A673 (cell line): Measurements from ENCODE around the gene GPR156. TPM values are rescaled to one million over a fixed set of nuclear protein-coding genes. Genes with fewer than 3 reads are reported as not detected.

Experiments
- BruUV-seq: library from RNA; stranded (reverse); fragments of 400-500 nt; replicated peaks from 2 replicates; lab custom pipeline; 2021; lab: Mats Ljungman, UMichigan
- CTCF ChIA-PET: fragments of 300-600 bp; sonication (Branson Sonifier 250); formaldehyde crosslinking; loops from one replicate; lab custom pipeline; 2022; ENCODE audit warnings: antibody characterized with exemption; lab: Charles Lee
- POLR2A ChIA-PET: fragments of 300-600 bp; sonication (Branson Sonifier 250); formaldehyde crosslinking; loops from one replicate; lab custom pipeline; 2022; ENCODE audit warnings: antibody characterized with exemption; ENCODE audit not compliant: low non-redundant PET; lab: Charles Lee
- DNase-seq: peaks from one replicate; pipeline ENCODE4 v3.0.0-alpha.2; 2015; ENCODE audit warnings: low spot score
- H3K27ac ChIP-seq: fragments of 200-600 bp; sonication (generic); 2 replicates; pipeline ENCODE4 v1.5.1; 2016; ENCODE audit warnings: mixed run types, low read depth, mild to moderate bottlenecking, mixed read lengths, antibody characterized with exemption, low read length; ENCODE audit not compliant: poor library complexity, severe bottlenecking
- H3K27me3 ChIP-seq: fragments of 200-600 bp; sonication (generic); replicated peaks from 2 replicates; pipeline ENCODE4 v1.6.1; 2017; ENCODE audit warnings: mixed run types, low read depth, mild to moderate bottlenecking, mixed read lengths, antibody characterized with exemption, low read length; ENCODE audit not compliant: insufficient read depth, poor library complexity
- H3K36me3 ChIP-seq: fragments of 200-600 bp; sonication (generic); 2 replicates; pipeline ENCODE4 v1.6.1; 2016; ENCODE audit warnings: mixed run types, mild to moderate bottlenecking, mixed read lengths, antibody characterized with exemption, low read length; ENCODE audit not compliant: insufficient read depth, poor library complexity, severe bottlenecking
- H3K4me1 ChIP-seq: fragments of 200-600 bp; sonication (generic); 2 replicates; pipeline ENCODE4 v1.6.1; 2017; ENCODE audit warnings: mixed run types, mild to moderate bottlenecking, mixed read lengths, antibody characterized with exemption, low read length; ENCODE audit not compliant: insufficient read depth, poor library complexity, severe bottlenecking
- H3K4me3 ChIP-seq: fragments of 200-600 bp; sonication (generic); 2 replicates; pipeline ENCODE4 v1.5.1; 2016; ENCODE audit warnings: low read depth, mixed run types, mild to moderate bottlenecking, mixed read lengths, low read length; ENCODE audit not compliant: poor library complexity, severe bottlenecking
- H3K9me3 ChIP-seq: fragments of 200-600 bp; sonication (generic); 2 replicates; pipeline ENCODE4 v1.6.1; 2016; ENCODE audit warnings: mixed run types, low read depth, mild to moderate bottlenecking, mixed read lengths, antibody characterized with exemption, low read length; ENCODE audit not compliant: poor library complexity, severe bottlenecking
- CTCF ChIP-seq: fragments of 300-800, 200-600 bp; sonication (generic); conservative IDR thresholded peaks from 2 replicates; pipeline ENCODE4 v1.5.1; 2017; ENCODE audit warnings: low read depth, mild to moderate bottlenecking, antibody characterized with exemption, low read length, moderate library complexity, mixed read lengths
- EZH2 ChIP-seq: fragments of 200-600 bp; sonication (generic); IDR thresholded peaks from 2 replicates; pipeline ENCODE4 v1.6.1; 2017; ENCODE audit warnings: borderline replicate concordance, low read depth, mild to moderate bottlenecking, mixed read lengths, antibody characterized with exemption, low read length; ENCODE audit not compliant: poor library complexity, severe bottlenecking
- intact Hi-C: fragments of 100-400 bp; cut with micrococcal nuclease; formaldehyde crosslinking; loops from one replicate; pipeline ENCODE4 v1.10.0; 2022; ENCODE audit not compliant: unreplicated experiment
- total RNA-seq: library from RNA; stranded (reverse); gene quantifications from 2 replicates; pipeline ENCODE4 v1.2.3, GENCODE V29; 2021

GPR156 gene
- total RNA-seq, 1 experiment from 2014 or later = 0.62 TPM

- no peaks in the 10 kb centered on the region for H3K9me3 ChIP-seq
- no peak overlapping the region for H3K4me3 ChIP-seq
- H3K36me3 ChIP-seq = no peaks in the 10 kb centered on the region
- TF ChIP-seq EZH2 = no peak
- TF ChIP-seq CTCF = no peak
- ChIA-PET POLR2A (no interaction called here), CTCF (no interaction called here)
- no peaks in the 10 kb centered on the region for H3K4me1 ChIP-seq
- H3K27ac ChIP-seq = no peak overlapping the region
- intact Hi-C loops = no loop called here
- H3K27me3 ChIP-seq = no peaks in the 10 kb centered on the region
- no peak for DNase-seq
- BruUV-seq = no TSS peak
Observed at GRCh38 chr3:120171134-120171873, 113.7 kb downstream of the GPR156 start.

GRCh38 chr3:120170223-120170622, 114.8 kb downstream of the GPR156 start:
- Histone ChIP-seq H3K4me3 (no peak overlapping the region), H3K27ac (no peak overlapping the region), H3K36me3 (no peaks in the 10 kb centered on the region), H3K4me1 (no peaks in the 10 kb centered on the region), H3K27me3 (no peaks in the 10 kb centered on the region), H3K9me3 (no peaks in the 10 kb centered on the region)
- ChIA-PET POLR2A (no interaction called here), CTCF (no interaction called here)
- no TSS peak for BruUV-seq
- TF ChIP-seq EZH2 (no peak), CTCF (no peak)
- intact Hi-C loops = no loop called here
- no peak for DNase-seq

- no peaks in the 10 kb centered on the region for H3K27me3 ChIP-seq
- ChIA-PET POLR2A (no interaction called here), CTCF (no interaction called here)
- H3K4me1 ChIP-seq = no peaks in the 10 kb centered on the region
- no peaks in the 10 kb centered on the region for H3K9me3 ChIP-seq
- no TSS peak for BruUV-seq
- no peak for DNase-seq
- intact Hi-C loops = no loop called here
- H3K36me3 ChIP-seq = no peaks in the 10 kb centered on the region
- no peak overlapping the region for H3K4me3 ChIP-seq
- TF ChIP-seq CTCF (no peak), EZH2 (no peak)
- H3K27ac ChIP-seq = no peak overlapping the region
Observed at GRCh38 chr3:120169407-120169806, 115.6 kb downstream of the GPR156 start.
